ENCODE results near the gene GFY. TPM values are rescaled to one million over a fixed set of nuclear protein-coding genes. Genes with fewer than 3 reads are reported as not detected.

The GFY gene
- total RNA-seq, 4 donors from 2014 or later: not detected

- TF ChIP-seq CTCF (IDR thresholded peaks at IDR 0.05; ENCODE audit: low read depth): no peak
These were observed 10.5 kb downstream of the GFY start for GRCh38 chr19:49435670-49436069.

GRCh38 chr19:49436381-49437017 is 11.3 kb downstream of the GFY start:
- TF ChIP-seq CTCF (IDR thresholded peaks at IDR 0.05; ENCODE audit: low read depth): no peak

GRCh38 chr19:49437231-49437630 is 12.0 kb downstream of the GFY start:
- no peak for TF ChIP-seq CTCF (IDR thresholded peaks at IDR 0.05; ENCODE audit: low read depth)

GRCh38 chr19:49438261-49438660 is 13.1 kb downstream of the GFY start:
- TF ChIP-seq CTCF (IDR thresholded peaks at IDR 0.05; ENCODE audit: low read depth): no peak

GRCh38 chr19:49439836-49440235 is 14.6 kb downstream of the GFY start:
- TF ChIP-seq CTCF (IDR thresholded peaks at IDR 0.05; ENCODE audit: low read depth): no peak

- TF ChIP-seq CTCF (IDR thresholded peaks at IDR 0.05; ENCODE audit: low read depth): no peak
These were observed 15.4 kb downstream of the GFY start for GRCh38 chr19:49440439-49441209.

GRCh38 chr19:49441210-49441959 is 16.2 kb downstream of the GFY start, which contains the start of gene SLC17A7:
SLC17A7 (minus strand) TSS chr19:49441527; CDS start chr19:49441379, 148 bp downstream.
- TF ChIP-seq CTCF (IDR thresholded peaks at IDR 0.05; ENCODE audit: low read depth): no peak

All from subcutaneous adipose tissue (tissue), 4 donors.